ENCODE data around the gene VPS37C. TPM values are rescaled to one million over a fixed set of nuclear protein-coding genes. Genes with fewer than 3 reads are reported as not detected.

VPS37C gene
- total and polyA plus RNA-seq, 7 experiments from 2014 or later, result 0.31 to 12.0 (median 7.9) TPM

GRCh38 chr11:61129639-61130523 lies 31.3 kb downstream of the VPS37C start:
- H3K4me1 ChIP-seq (ENCODE audit: control insufficient read depth in 2 of 2, insufficient read depth in 2 of 2, low read length in 2 of 2), result peaks cover 4 to 18% of the 10 kb centered on the region in 2 donors
- H3K4me3 ChIP-seq (ENCODE audit: low read length), result no peak overlapping the region
- peak overlapping the region; percentile 15 to 77 (median 54) for H3K4me3 Mint-ChIP-seq
- peak overlapping the region; percentile 4 to 87 (median 72) for H3K27ac Mint-ChIP-seq
- ChIA-PET POLR2A (interaction anchor here (0.6 to 8.1 kb wide), 17 partner anchors 10 to 228 kb away, joined by 3 to 82 read pairs (median 5); partner anchors contain the start of genes CD5 and CD6), CTCF (interaction anchor here (0.7 to 4.1 kb wide), 22 partner anchors 10 to 299 kb away, joined by 3 to 24 read pairs (median 4); partner anchors contain the start of gene CD5)
- DNase-seq, result peak; percentile 82 to 94 (median 88)
- peak overlapping the region; percentile 57 for H3K27ac ChIP-seq (ENCODE audit: low read depth, low read length)
- H3K36me3 Mint-ChIP-seq, result peaks cover 0 to 28% (median 7%) of the 10 kb centered on the region in 5 donors
- H3K9me3 ChIP-seq (ENCODE audit: control insufficient read depth in 2 of 3, low read length in 3 of 3), result no peaks in the 10 kb centered on the region
- no peaks in the 10 kb centered on the region for H3K27me3 ChIP-seq (ENCODE audit: control insufficient read depth in 2 of 2, insufficient read depth in 2 of 2, low read length in 2 of 2)
- peaks cover 0 to 51% (median 0%) of the 10 kb centered on the region in 3 experiments for H3K36me3 ChIP-seq (ENCODE audit: control insufficient read depth in 2 of 3, insufficient read depth in 3 of 3, low read length in 3 of 3)
- no peaks in the 10 kb centered on the region for H3K27me3 Mint-ChIP-seq
- H3K9me3 Mint-ChIP-seq, result peaks cover 0 to 2% (median 0%) of the 10 kb centered on the region in 11 donors
- H3K4me1 Mint-ChIP-seq, result peaks cover 10 to 29% (median 23%) of the 10 kb centered on the region in 7 donors
- peak; percentile 96 for ATAC-seq
- intact Hi-C loops (cut with micrococcal nuclease), result loop anchor here (1.0 to 5.0 kb wide), 14 partner anchors 10 to 299 kb away; partner anchors contain the start of genes VPS37C (in 2 of the 2) and CD5 (in 1 of the 2)

DNA sequence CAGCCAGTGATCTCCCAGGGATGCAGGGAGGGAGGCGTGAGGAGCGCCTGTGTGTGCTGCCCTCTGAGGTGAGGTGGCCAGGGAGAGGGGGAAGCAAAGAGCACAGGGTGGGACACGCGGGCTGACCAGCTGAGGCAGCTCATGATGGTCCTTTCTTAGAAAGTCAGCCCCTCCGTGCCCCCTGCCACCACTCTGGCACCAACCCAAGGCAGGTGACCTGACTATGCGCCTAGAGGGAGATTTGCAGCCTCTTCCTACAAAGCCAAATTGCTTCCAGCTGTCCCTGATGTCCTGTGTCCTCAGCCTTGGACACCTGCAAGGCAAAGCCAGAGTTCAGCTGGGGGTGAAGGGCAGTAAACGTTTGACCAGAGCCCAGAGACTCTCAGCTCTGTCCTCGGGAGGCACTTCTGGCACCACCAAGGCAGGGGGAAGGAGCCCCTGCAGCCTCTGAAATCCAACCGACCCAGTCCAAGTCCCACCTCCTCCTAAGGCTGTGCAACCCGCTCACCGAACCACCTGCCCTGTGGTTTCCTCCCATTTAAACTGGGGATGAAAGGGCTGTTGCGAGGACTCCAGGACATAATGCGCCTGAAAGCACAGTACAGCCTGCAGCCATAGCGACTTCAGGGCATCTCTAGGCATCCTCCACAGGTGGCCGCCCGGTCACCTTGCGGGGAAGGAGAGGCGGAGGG lies 32.1 kb downstream of the VPS37C start:
- Mint-ChIP-seq H3K27me3 (no peaks in the 10 kb centered on the region), H3K4me3 (peak overlapping the region in 8 of 10 donors; percentile 35 to 77 (median 63)), H3K27ac (peak overlapping the region; percentile 18 to 87 (median 72)), H3K36me3 (peaks cover 4 to 32% (median 13%) of the 10 kb centered on the region in 5 donors), H3K4me1 (peaks cover 10 to 33% (median 25%) of the 10 kb centered on the region in 7 donors), H3K9me3 (peaks cover 0 to 6% (median 0%) of the 10 kb centered on the region in 11 donors)
- ChIA-PET POLR2A (interaction anchor here (0.6 to 8.1 kb wide), 19 partner anchors 10 to 227 kb away, joined by 3 to 82 read pairs (median 4); partner anchors contain the start of genes CD5 and CD6), CTCF (interaction anchor here (0.5 to 4.1 kb wide), 22 partner anchors 10 to 298 kb away, joined by 3 to 24 read pairs (median 4); partner anchors contain the start of gene CD5)
- intact Hi-C loops (cut with micrococcal nuclease), result loop anchor here (1.0 to 5.0 kb wide), 14 partner anchors 9 to 298 kb away; partner anchors contain the start of genes VPS37C (in 2 of the 2) and CD5 (in 1 of the 2)
- Histone ChIP-seq H3K27me3 (ENCODE audit: control insufficient read depth in 2 of 2, insufficient read depth in 2 of 2, low read length in 2 of 2) (no peaks in the 10 kb centered on the region), H3K27ac (ENCODE audit: low read depth, low read length) (peak overlapping the region; percentile 57), H3K36me3 (ENCODE audit: control insufficient read depth in 2 of 3, insufficient read depth in 3 of 3, low read length in 3 of 3) (peaks cover 0 to 57% (median 5%) of the 10 kb centered on the region in 3 experiments), H3K4me1 (ENCODE audit: control insufficient read depth in 2 of 2, insufficient read depth in 2 of 2, low read length in 2 of 2) (peaks cover 4 to 18% of the 10 kb centered on the region in 2 donors), H3K9me3 (ENCODE audit: control insufficient read depth in 2 of 3, low read length in 3 of 3) (no peaks in the 10 kb centered on the region), H3K4me3 (ENCODE audit: low read length) (no peak overlapping the region)
- DNase-seq (no peak), ATAC-seq (peak; percentile 1)

- peaks cover 4 to 56% (median 9%) of the 10 kb centered on the region in 3 experiments for H3K36me3 ChIP-seq (ENCODE audit: control insufficient read depth in 2 of 3, insufficient read depth in 3 of 3, low read length in 3 of 3)
- H3K27ac ChIP-seq (ENCODE audit: low read depth, low read length), result no peak overlapping the region
- H3K36me3 Mint-ChIP-seq, result peaks cover 4 to 38% (median 19%) of the 10 kb centered on the region in 5 donors
- H3K4me3 ChIP-seq (ENCODE audit: low read length), result no peak overlapping the region
- intact Hi-C loops (cut with micrococcal nuclease), result loop anchor here (2.0 to 5.0 kb wide), 4 partner anchors 17 to 296 kb away; partner anchors contain the start of gene VPS37C (in 1 of the 2)
- H3K9me3 Mint-ChIP-seq, result peaks cover 0 to 5% (median 0%) of the 10 kb centered on the region in 11 donors
- H3K4me1 ChIP-seq (ENCODE audit: control insufficient read depth in 2 of 2, insufficient read depth in 2 of 2, low read length in 2 of 2), result peaks cover 4 to 18% of the 10 kb centered on the region in 2 donors
- POLR2A ChIA-PET, result interaction anchor here (0.6 to 8.1 kb wide), 12 partner anchors 12 to 158 kb away, joined by 3 to 82 read pairs (median 5); partner anchors contain the start of gene CD6
- H3K27me3 Mint-ChIP-seq, result no peaks in the 10 kb centered on the region
- H3K9me3 ChIP-seq (ENCODE audit: control insufficient read depth in 2 of 3, low read length in 3 of 3), result no peaks in the 10 kb centered on the region
- peak overlapping the region; percentile 36 to 88 (median 60) for H3K27ac Mint-ChIP-seq
- peaks cover 10 to 38% (median 29%) of the 10 kb centered on the region in 7 donors for H3K4me1 Mint-ChIP-seq
- peak overlapping the region in 1 of 10 donors; percentile 2 for H3K4me3 Mint-ChIP-seq
- CTCF ChIA-PET, result interaction anchor here (0.6 to 4.1 kb wide), 11 partner anchors 9 to 296 kb away, joined by 3 to 24 read pairs (median 6); no protein-coding TSS in a partner anchor
- H3K27me3 ChIP-seq (ENCODE audit: control insufficient read depth in 2 of 2, insufficient read depth in 2 of 2, low read length in 2 of 2), result no peaks in the 10 kb centered on the region
- ATAC-seq (no peak), DNase-seq (no peak)
Observed at GRCh38 chr11:61127991-61128390, 33.2 kb downstream of the VPS37C start.

DNA sequence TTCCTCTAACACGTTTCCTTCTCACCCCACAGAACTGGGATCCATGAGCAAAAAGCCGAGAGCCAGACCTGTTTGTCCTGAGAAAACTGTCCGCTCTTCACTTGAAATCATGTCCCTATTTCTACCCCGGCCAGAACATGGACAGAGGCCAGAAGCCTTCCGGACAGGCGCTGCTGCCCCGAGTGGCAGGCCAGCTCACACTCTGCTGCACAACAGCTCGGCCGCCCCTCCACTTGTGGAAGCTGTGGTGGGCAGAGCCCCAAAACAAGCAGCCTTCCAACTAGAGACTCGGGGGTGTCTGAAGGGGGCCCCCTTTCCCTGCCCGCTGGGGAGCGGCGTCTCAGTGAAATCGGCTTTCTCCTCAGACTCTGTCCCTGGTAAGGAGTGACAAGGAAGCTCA lies 35.0 kb downstream of the VPS37C start:
- no peak overlapping the region for H3K27ac ChIP-seq (ENCODE audit: low read depth, low read length)
- Mint-ChIP-seq H3K4me1 (peaks cover 22 to 54% (median 44%) of the 10 kb centered on the region in 7 donors), H3K4me3 (peak overlapping the region in 2 of 10 donors; percentile 6 to 23)

DNA sequence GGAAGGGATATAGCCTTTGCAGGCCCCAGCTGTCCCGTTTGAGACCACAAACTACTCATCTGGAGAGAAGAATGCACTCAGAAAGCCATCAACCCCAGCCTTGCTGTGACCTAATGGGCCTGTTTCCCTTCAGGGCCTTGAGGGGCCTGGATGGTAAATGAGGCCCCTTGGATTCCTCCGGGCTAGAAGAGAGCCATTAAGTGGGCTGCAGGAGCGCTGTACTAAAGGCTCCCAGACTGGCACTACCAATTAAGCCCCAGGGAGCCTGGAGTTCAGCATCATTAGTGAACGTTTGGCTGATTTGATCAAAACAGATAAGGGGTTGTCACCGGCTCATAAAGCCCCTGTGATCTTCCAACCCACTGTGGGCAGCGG lies 35.9 kb downstream of the VPS37C start:
- CTCF ChIA-PET, result interaction anchor here (1.0 to 1.1 kb wide), 2 partner anchors 8 to 13 kb away, joined by 3 to 4 read pairs; no protein-coding TSS in a partner anchor
- ATAC-seq (no peak), DNase-seq (no peak)
- POLR2A ChIA-PET, result interaction anchor here (1.0 to 8.1 kb wide), 2 partner anchors 10 to 34 kb away, joined by 4 to 82 read pairs; no protein-coding TSS in a partner anchor
- peaks cover 11 to 55% (median 35%) of the 10 kb centered on the region in 5 donors for H3K36me3 Mint-ChIP-seq
- H3K9me3 Mint-ChIP-seq, result peaks cover 0 to 5% (median 0%) of the 10 kb centered on the region in 11 donors
- Histone ChIP-seq H3K4me1 (ENCODE audit: control insufficient read depth in 2 of 2, insufficient read depth in 2 of 2, low read length in 2 of 2) (peaks cover 8 to 32% of the 10 kb centered on the region in 2 donors), H3K27ac (ENCODE audit: low read depth, low read length) (no peak overlapping the region), H3K27me3 (ENCODE audit: control insufficient read depth in 2 of 2, insufficient read depth in 2 of 2, low read length in 2 of 2) (no peaks in the 10 kb centered on the region), H3K4me3 (ENCODE audit: low read length) (no peak overlapping the region), H3K9me3 (ENCODE audit: control insufficient read depth in 2 of 3, low read length in 3 of 3) (no peaks in the 10 kb centered on the region), H3K36me3 (ENCODE audit: control insufficient read depth in 2 of 3, insufficient read depth in 3 of 3, low read length in 3 of 3) (peaks cover 16 to 68% (median 22%) of the 10 kb centered on the region in 3 experiments)
- H3K27ac Mint-ChIP-seq, result peak overlapping the region in 3 of 9 donors; percentile 14 to 89 (median 68)
- intact Hi-C loops (cut with micrococcal nuclease), result loop anchor here in 1 of 2 donors (5.0 kb wide), 1 partner anchor 293 kb away; no protein-coding TSS in a partner anchor
- no peaks in the 10 kb centered on the region for H3K27me3 Mint-ChIP-seq
- no peak overlapping the region for H3K4me3 Mint-ChIP-seq
- H3K4me1 Mint-ChIP-seq, result peaks cover 26 to 63% (median 50%) of the 10 kb centered on the region in 7 donors

More for the DNA sequence above, 35.0 kb downstream of the VPS37C start:
- Mint-ChIP-seq H3K27me3 (no peaks in the 10 kb centered on the region), H3K27ac (peak overlapping the region in 8 of 9 donors; percentile 30 to 85 (median 61)), H3K36me3 (peaks cover 11 to 51% (median 30%) of the 10 kb centered on the region in 5 donors), H3K9me3 (peaks cover 0 to 5% (median 0%) of the 10 kb centered on the region in 11 donors)
- H3K4me3 ChIP-seq (ENCODE audit: low read length), result no peak overlapping the region
- ChIA-PET CTCF (interaction anchor here (1.0 to 2.0 kb wide), 6 partner anchors 9 to 294 kb away, joined by 3 to 4 read pairs (median 3); no protein-coding TSS in a partner anchor), POLR2A (interaction anchor here (0.5 to 8.1 kb wide), 5 partner anchors 11 to 59 kb away, joined by 3 to 82 read pairs (median 4); no protein-coding TSS in a partner anchor)
- ATAC-seq (no peak), DNase-seq (no peak)
- no peaks in the 10 kb centered on the region for H3K27me3 ChIP-seq (ENCODE audit: control insufficient read depth in 2 of 2, insufficient read depth in 2 of 2, low read length in 2 of 2)
- intact Hi-C loops (cut with micrococcal nuclease), result loop anchor here in 1 of 2 donors (5.0 kb wide), 1 partner anchor 294 kb away; no protein-coding TSS in a partner anchor
- H3K36me3 ChIP-seq (ENCODE audit: control insufficient read depth in 2 of 3, insufficient read depth in 3 of 3, low read length in 3 of 3), result peaks cover 12 to 66% (median 19%) of the 10 kb centered on the region in 3 experiments
- H3K9me3 ChIP-seq (ENCODE audit: control insufficient read depth in 2 of 3, low read length in 3 of 3), result no peaks in the 10 kb centered on the region
- peaks cover 4 to 23% of the 10 kb centered on the region in 2 donors for H3K4me1 ChIP-seq (ENCODE audit: control insufficient read depth in 2 of 2, insufficient read depth in 2 of 2, low read length in 2 of 2)

Measured in naive thymus-derived CD4-positive, alpha-beta T cell (primary cell).